ENCODE data around the gene SNX32.

Gene SNX32

DNA sequence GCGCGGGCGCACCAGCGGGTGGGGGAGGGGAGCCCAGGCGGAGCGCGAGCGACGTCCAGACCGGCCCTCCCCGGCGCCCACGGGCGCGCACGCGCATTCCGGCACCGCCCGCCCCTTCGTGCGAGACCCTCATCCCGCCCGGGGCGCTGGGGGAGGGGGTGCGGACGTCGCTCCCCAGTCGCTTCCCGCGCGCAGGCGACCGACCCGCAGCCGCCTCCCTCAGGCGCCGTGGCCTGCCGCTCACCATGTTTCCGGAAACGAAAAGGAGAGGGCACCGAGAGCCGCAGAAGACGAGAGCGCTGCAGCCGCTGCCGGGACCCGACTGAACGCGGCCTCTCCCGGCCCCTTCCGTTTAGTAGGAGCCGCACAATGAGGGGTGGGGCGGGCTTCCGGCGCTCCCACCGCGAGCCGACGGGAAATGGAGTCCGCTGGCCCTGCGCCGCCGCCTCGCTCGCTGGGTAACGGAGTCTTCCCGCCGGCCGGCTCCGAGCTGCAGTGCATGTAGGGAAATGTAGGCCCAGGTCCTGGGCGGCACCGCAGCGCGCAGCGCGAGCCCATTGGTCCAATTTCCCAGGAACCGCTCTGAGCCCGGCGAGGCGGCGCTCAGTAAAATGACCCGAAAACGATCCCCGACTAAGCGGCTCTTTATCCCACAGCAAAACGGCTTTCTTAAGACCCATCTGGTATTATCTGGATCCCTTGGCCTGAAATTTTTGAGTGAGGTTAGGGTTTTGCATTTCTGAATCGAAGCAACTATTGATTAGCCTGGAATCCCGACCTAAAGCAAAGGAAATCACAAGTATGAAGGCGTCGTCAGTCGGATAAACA lies 24.3 kb downstream of the SNX32 start, which contains the start of gene CFL1:
Gene CFL1, minus strand, starts transcription at position 328 of the 828 bp plus-strand sequence. Its CDS starts 81 bp downstream, at position 247.
- peak; percentile 97 for DNase-seq

DNA sequence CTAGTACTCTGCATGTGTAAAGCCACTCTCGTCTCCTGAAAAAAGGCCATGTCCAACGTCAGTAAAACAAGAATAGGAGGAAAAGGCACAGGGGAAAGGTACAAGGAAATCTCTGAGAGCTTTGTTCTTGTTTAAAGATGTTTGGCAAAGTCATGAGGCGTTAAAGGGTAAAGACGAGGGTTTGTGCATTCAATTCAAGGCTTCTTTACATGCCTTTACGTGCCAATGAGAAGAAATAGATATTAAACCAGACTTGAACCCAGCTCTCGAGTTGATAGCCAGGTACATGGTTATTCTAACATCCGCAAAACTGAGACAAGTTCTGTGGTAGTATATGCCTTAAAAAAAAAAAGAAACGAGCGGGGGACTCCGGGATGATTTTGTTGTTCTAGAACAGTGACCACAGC lies 24.9 kb downstream of the SNX32 start:
- peak; percentile 29 for DNase-seq

DNA sequence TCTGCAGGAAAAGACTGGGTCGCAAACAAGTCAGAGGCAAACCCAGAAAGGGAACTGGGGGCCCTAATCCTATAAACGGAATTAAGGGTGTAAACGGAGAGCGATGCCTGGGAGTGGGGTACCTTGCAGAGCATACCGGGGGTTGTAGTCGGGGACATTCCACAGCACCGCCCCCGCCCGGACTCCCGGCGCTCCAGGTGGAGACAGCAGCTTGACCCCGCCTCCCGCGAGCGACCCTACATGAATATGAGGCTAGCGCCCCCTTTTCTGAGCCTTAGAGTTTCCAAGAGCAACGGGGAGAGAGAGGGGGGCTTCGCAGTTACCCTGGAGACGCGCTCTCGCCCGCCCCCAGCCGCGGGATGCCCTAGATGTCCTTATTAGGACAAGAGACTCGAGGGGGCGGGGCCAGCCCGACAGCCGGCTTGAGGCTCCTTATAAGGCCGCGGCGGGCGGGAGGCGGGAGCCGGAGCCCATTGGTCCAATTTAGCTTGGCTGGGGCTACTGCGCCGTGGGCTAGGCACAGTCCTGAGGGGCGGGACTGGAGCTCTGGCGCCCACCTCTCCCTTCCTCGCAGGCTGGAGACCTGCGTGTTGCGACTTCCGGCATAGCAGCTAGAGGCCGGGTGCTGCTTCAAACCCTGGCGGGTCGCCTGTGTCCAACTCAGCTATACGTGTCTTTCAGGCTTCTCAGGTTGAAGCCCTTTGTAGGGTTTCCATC lies 25.5 kb downstream of the SNX32 start:
- peak; percentile 99 for DNase-seq

GRCh38 chr11:65859812-65860277 lies 26.1 kb downstream of the SNX32 start:
- peak; percentile 47 for DNase-seq

DNA sequence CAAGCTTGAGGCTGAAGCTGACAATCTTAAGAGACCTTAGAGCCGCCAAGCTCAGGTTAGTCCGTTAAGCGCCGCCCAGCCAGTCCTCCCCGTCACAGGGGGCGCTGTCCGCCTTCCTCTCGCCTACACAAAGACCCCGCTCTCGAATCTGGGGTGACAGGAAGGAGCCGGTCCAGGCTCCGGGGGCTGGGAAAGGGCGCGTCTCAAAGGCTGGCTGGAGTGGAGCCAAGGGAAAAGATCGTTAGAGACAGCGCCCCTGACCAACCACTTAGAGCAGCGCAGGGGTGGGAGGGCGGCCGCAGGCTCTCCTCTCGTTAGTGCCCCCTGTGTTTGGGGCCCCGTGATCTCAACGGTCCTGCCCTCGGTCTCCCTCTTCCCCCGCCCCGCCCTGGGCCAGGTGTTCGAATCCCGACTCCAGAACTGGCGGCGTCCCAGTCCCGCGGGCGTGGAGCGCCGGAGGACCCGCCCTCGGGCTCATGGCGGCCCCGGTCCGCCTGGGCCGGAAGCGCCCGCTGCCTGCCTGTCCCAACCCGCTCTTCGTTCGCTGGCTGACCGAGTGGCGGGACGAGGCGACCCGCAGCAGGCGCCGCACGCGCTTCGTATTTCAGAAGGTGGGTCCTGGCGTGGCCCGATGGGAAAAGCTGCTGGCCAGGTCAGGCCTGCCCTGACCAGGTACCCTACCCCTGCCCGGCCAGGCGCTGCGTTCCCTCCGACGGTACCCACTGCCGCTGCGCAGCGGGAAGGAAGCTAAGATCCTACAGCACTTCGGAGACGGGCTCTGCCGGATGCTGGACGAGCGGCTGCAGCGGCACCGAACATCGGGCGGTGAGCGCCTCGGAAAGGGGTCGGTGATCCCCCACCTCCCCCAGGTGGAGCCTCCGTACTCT lies 26.8 kb downstream of the SNX32 start, which contains the start of gene MUS81:
Gene MUS81, plus strand, starts transcription at position 156 of the 887 bp plus-strand sequence. Its CDS starts 321 bp downstream, at position 477.
- DNase-seq, result peak; percentile 97

- DNase-seq, result no peak
Measured at GRCh38 chr11:65861165-65861505, 27.4 kb downstream of the SNX32 start.

GRCh38 chr11:65861533-65862183 lies 27.9 kb downstream of the SNX32 start:
- no peak for DNase-seq

GRCh38 chr11:65862191-65862735 lies 28.5 kb downstream of the SNX32 start:
- DNase-seq, result no peak

- DNase-seq, result no peak
Measured at GRCh38 chr11:65862941-65863888, 29.5 kb downstream of the SNX32 start.

- DNase-seq, result no peak
Measured at GRCh38 chr11:65863889-65864705, 30.3 kb downstream of the SNX32 start.

DNA sequence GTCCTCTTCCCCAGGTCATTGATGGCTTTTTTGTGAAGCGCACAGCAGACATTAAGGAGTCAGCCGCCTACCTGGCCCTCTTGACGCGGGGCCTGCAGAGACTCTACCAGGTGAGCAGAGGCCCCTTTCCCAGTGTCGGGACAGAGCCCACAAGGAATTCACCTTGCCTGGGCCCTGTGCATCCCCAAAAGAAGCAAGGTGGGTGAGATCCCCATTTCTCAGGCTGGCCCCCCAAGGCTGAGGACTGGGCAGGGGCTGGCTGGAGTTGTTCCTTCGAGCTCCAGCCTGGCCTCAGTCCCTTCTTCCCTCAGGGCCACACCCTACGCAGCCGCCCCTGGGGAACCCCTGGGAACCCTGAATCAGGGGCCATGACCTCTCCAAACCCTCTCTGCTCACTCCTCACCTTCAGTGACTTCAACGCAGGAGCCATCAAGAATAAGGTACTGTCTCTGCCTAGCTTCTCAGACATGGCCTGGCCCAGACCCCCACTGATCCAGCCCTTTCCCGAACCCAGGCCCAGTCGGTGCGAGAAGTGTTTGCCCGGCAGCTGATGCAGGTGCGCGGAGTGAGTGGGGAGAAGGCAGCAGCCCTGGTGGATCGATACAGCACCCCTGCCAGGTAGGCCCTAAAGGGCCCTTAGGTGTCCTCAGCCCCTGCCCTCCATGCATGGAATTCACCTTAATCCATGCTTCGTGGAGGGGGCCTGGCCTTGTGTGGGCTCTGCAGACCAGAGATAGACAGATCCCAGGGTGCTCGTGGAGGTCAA lies 31.1 kb downstream of the SNX32 start:
- no peak for DNase-seq

DNA sequence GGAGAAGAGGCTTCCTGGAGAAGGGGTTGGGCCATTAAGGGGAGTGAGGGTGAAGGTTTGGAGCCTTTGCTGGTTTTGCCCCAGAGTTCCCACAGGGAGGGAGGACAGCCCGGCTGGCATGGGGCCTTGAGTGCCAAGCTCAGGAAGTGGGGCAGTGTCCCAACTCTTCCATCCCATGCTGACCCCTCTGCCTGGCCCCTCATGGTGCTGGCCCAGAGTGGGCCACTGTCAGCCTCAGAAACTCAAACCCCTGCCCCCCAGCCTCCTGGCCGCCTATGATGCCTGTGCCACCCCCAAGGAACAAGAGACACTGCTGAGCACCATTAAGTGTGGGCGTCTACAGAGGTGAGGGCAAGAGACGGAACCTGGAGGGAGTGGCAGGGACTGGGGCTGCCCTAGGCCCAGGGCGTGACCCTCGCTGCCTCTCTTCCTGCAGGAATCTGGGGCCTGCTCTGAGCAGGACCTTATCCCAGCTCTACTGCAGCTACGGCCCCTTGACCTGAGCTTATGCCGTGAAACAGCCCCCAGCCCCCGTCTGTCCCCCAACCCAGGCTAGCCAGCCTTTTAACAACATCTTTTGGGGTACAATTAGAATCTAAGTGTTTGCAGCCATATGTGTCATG lies 31.9 kb downstream of the SNX32 start:
- no peak for DNase-seq

GRCh38 chr11:65866509-65867283 lies 32.9 kb downstream of the SNX32 start:
- DNase-seq, result no peak

- DNase-seq, result no peak
Measured at GRCh38 chr11:65867284-65868071, 33.7 kb downstream of the SNX32 start.

DNA sequence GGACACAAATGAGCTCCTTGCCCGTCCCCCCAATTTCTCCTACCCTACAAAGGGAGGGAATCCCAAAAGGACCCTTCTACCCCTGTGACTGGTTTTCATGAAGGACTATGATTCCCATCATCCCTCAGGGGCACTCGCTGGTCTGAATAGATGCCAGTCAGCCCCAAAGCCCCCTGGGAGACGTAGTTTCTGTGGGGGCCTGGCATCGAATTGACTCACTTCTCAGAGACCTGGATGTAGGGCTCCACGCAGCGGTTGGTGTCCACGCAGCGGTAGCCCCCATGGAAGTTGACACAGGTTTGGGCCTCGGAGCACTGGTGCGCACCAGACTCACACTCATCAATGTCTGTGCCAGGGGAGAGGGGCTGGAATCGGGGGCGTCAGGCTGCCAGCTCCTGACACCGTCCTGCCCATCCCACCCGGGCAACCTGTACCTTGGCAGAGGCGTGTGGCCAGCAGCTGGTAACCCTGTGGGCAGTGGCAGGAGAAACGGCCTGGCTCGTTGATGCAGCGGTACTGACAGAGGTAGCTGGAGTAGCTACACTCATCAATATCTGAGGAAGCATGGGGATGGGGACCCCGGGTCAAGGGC lies 34.4 kb downstream of the SNX32 start:
- no peak for DNase-seq

- DNase-seq, result no peak
Measured at GRCh38 chr11:65868907-65869306, 35.1 kb downstream of the SNX32 start.

Data from COR-L47 (cell line).